ENCODE data around the gene EFL1. TPM values are rescaled to one million over a fixed set of nuclear protein-coding genes. Genes with fewer than 3 reads are reported as not detected.

The EFL1 gene
- total and polyA plus RNA-seq, 2 donors (not counting 1 experiment from before 2014, with no cell fraction given): 19.1 to 29.9 TPM

DNA sequence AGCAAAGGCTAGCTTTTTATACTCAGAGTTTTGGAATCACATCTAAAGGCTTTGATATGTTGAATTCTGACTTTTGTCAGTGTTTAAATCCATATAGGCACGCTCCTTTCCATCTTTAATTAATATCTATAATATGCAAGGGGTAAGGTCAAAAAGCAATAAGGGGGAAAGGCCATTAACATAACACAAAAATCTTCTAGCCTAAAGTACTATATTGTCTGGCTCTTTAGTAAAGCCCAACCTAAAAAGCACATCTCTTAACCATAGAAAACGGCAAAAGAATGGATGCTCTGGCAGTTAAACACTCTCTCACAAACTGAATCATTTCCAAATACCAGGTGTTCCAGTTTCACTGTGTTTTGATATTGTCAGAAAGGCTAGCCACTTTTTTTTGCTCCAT, 76.4 kb downstream of the EFL1 start:
- Histone ChIP-seq H2AFZ (ENCODE audit: low read length) (no peak overlapping the region), H3K36me3 (ENCODE audit: control insufficient read depth, insufficient read depth, low read length) (no peaks in the 10 kb centered on the region), H3K79me2 (ENCODE audit: control insufficient read depth, insufficient read depth, low read length) (no peaks in the 10 kb centered on the region), H3K27ac (ENCODE audit: insufficient read depth, low read length) (no peak overlapping the region), H3K4me2 (ENCODE audit: extremely low read depth, insufficient read depth, low read length) (no peak overlapping the region), H3K4me1 (ENCODE audit: control insufficient read depth, extremely low read depth, insufficient read depth, low read length) (peaks cover 2% of the 10 kb centered on the region), H3K27me3 (ENCODE audit: control insufficient read depth, insufficient read depth, low read length) (no peaks in the 10 kb centered on the region), H3K9ac (ENCODE audit: insufficient read depth, low read length) (no peak overlapping the region), H4K20me1 (ENCODE audit: control insufficient read depth, extremely low read depth, insufficient read depth, low read length) (no peaks in the 10 kb centered on the region), H3K9me3 (ENCODE audit: control insufficient read depth, insufficient read depth, low read depth, low read length) (no peaks in the 10 kb centered on the region), H3K4me3 (replicated peaks in 1 of 4; ENCODE audit: control extremely low read depth in 1 of 4, insufficient read depth in 1 of 4, low read depth in 3 of 4, low read length in 4 of 4) (no peak overlapping the region)
- DNase-seq (ENCODE audit: low read depth in 2 of 2): no peak
- TF ChIP-seq EZH2 (IDR thresholded peaks at IDR 0.05; ENCODE audit: low read length, missing control alignments): no peak
- TF ChIP-seq, protein P1, sequence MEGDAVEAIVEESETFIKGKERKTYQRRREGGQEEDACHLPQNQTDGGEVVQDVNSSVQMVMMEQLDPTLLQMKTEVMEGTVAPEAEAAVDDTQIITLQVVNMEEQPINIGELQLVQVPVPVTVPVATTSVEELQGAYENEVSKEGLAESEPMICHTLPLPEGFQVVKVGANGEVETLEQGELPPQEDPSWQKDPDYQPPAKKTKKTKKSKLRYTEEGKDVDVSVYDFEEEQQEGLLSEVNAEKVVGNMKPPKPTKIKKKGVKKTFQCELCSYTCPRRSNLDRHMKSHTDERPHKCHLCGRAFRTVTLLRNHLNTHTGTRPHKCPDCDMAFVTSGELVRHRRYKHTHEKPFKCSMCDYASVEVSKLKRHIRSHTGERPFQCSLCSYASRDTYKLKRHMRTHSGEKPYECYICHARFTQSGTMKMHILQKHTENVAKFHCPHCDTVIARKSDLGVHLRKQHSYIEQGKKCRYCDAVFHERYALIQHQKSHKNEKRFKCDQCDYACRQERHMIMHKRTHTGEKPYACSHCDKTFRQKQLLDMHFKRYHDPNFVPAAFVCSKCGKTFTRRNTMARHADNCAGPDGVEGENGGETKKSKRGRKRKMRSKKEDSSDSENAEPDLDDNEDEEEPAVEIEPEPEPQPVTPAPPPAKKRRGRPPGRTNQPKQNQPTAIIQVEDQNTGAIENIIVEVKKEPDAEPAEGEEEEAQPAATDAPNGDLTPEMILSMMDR (conservative IDR thresholded peaks at IDR 0.05 in 1 of 2, IDR thresholded peaks at IDR 0.05 in 1 of 2; ENCODE audit: low read depth in 1 of 2, low read length in 2 of 2): no peak

DNA sequence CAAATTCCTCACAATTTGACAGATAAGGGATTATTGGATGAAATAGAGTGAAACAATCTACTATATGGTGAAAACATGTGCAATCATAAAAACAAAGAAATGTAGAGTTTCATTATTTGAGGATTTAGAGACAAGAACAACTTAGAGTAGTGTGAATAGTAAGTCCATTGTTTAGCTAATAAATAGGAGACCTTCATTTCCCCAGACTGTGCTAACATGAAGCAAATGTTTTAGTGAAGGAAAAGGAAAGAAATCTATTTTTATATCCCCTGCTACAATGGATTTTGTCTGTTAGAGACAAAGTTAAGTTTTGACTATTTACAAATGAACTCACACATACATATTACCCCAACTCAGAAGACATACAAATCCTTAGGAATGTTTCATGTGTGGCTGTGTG, 77.8 kb downstream of the EFL1 start:
- H4K20me1 ChIP-seq (ENCODE audit: control insufficient read depth, extremely low read depth, insufficient read depth, low read length): no peaks in the 10 kb centered on the region
- no peak overlapping the region for H3K27ac ChIP-seq (ENCODE audit: insufficient read depth, low read length)
- H3K4me1 ChIP-seq (ENCODE audit: control insufficient read depth, extremely low read depth, insufficient read depth, low read length): peaks cover 2% of the 10 kb centered on the region
- H3K27me3 ChIP-seq (ENCODE audit: control insufficient read depth, insufficient read depth, low read length): no peaks in the 10 kb centered on the region
- H3K4me3 ChIP-seq (replicated peaks in 1 of 4; ENCODE audit: control extremely low read depth in 1 of 4, insufficient read depth in 1 of 4, low read depth in 3 of 4, low read length in 4 of 4): no peak overlapping the region
- H2AFZ ChIP-seq (ENCODE audit: low read length): no peak overlapping the region
- no peak overlapping the region for H3K4me2 ChIP-seq (ENCODE audit: extremely low read depth, insufficient read depth, low read length)
- H3K79me2 ChIP-seq (ENCODE audit: control insufficient read depth, insufficient read depth, low read length): no peaks in the 10 kb centered on the region
- H3K9ac ChIP-seq (ENCODE audit: insufficient read depth, low read length): no peak overlapping the region
- H3K9me3 ChIP-seq (ENCODE audit: control insufficient read depth, insufficient read depth, low read depth, low read length): no peaks in the 10 kb centered on the region
- DNase-seq (ENCODE audit: low read depth in 2 of 2): no peak
- TF ChIP-seq, protein P1 (conservative IDR thresholded peaks at IDR 0.05 in 1 of 2, IDR thresholded peaks at IDR 0.05 in 1 of 2; ENCODE audit: low read depth in 1 of 2, low read length in 2 of 2): no peak
- TF ChIP-seq EZH2 (IDR thresholded peaks at IDR 0.05; ENCODE audit: low read length, missing control alignments): no peak
- no peaks in the 10 kb centered on the region for H3K36me3 ChIP-seq (ENCODE audit: control insufficient read depth, insufficient read depth, low read length)

DNA sequence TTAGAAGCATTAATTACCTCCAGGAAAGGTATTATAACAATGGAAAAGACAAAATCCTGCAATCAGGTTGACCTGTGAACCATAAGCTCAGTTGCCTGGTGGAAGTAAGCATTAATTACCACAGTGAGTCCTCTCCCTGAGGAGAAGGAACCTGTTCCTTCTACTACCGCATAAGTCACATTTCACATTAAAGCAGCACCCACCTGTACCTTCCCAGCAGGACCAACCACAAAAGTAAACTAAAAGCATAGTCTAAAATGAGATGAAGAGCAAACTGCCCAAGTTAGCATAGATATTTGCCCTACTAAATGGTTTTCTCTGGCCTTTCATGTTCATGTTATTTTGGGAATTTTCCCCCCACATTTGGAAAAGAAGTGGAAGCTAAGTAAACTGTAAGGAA, 78.2 kb downstream of the EFL1 start:
- Histone ChIP-seq H3K27ac (ENCODE audit: insufficient read depth, low read length) (no peak overlapping the region), H3K9me3 (ENCODE audit: control insufficient read depth, insufficient read depth, low read depth, low read length) (no peaks in the 10 kb centered on the region), H3K4me2 (ENCODE audit: extremely low read depth, insufficient read depth, low read length) (no peak overlapping the region), H3K27me3 (ENCODE audit: control insufficient read depth, insufficient read depth, low read length) (no peaks in the 10 kb centered on the region), H3K36me3 (ENCODE audit: control insufficient read depth, insufficient read depth, low read length) (no peaks in the 10 kb centered on the region), H4K20me1 (ENCODE audit: control insufficient read depth, extremely low read depth, insufficient read depth, low read length) (no peaks in the 10 kb centered on the region), H3K4me3 (replicated peaks in 1 of 4; ENCODE audit: control extremely low read depth in 1 of 4, insufficient read depth in 1 of 4, low read depth in 3 of 4, low read length in 4 of 4) (no peak overlapping the region), H3K79me2 (ENCODE audit: control insufficient read depth, insufficient read depth, low read length) (no peaks in the 10 kb centered on the region), H3K9ac (ENCODE audit: insufficient read depth, low read length) (no peak overlapping the region), H2AFZ (ENCODE audit: low read length) (no peak overlapping the region), H3K4me1 (ENCODE audit: control insufficient read depth, extremely low read depth, insufficient read depth, low read length) (peaks cover 2% of the 10 kb centered on the region)
- no peak for DNase-seq (ENCODE audit: low read depth in 2 of 2)
- no peak for TF ChIP-seq EZH2 (IDR thresholded peaks at IDR 0.05; ENCODE audit: low read length, missing control alignments)

Measured in fibroblast of lung (primary cell).